Stimulated activated CD8-positive, alpha-beta memory T cell treated with anti-CD3 and anti-CD28 coated beads, Interleukin-7, amount 100 ng/mL, for 48 hours (primary cell): ENCODE results near the gene HNRNPH2.

Source experiments
- DNase-seq, 2 donors: peaks; one replicate each; pipeline ENCODE4 v3.0.0-alpha.2; 2020; ENCODE audit warnings: low read depth in 1 of 2; ENCODE audit errors: extremely low read depth in 1 of 2

The HNRNPH2 gene

GRCh38 chrX:101407748-101408531 lies at the start of gene HNRNPH2, which contains the start of gene GLA:
Gene HNRNPH2, plus strand, starts transcription at chrX:101408222. Its CDS starts 3,767 bp downstream, at chrX:101411989.
Gene GLA, minus strand, starts transcription at chrX:101407925. Its CDS starts 22 bp downstream, at chrX:101407903.
- DNase-seq = peak; percentile 64 to 80

GRCh38 chrX:101359966-101360365 lies 48.1 kb upstream of the HNRNPH2 start:
- DNase-seq = no peak

GRCh38 chrX:101360390-101360789 lies 47.6 kb upstream of the HNRNPH2 start:
- no peak for DNase-seq

- DNase-seq = no peak
Measured at GRCh38 chrX:101362116-101362515, 45.9 kb upstream of the HNRNPH2 start.

GRCh38 chrX:101362757-101363156 lies 45.3 kb upstream of the HNRNPH2 start:
- DNase-seq = no peak

- no peak for DNase-seq
Measured at GRCh38 chrX:101365301-101365795, 42.7 kb upstream of the HNRNPH2 start.

- no peak for DNase-seq
Measured at GRCh38 chrX:101368800-101369199, 39.2 kb upstream of the HNRNPH2 start.

- no peak for DNase-seq
Measured at GRCh38 chrX:101369687-101370086, 38.3 kb upstream of the HNRNPH2 start.

GRCh38 chrX:101370888-101371504 lies 37.0 kb upstream of the HNRNPH2 start:
- no peak for DNase-seq

- DNase-seq = no peak
Measured at GRCh38 chrX:101377547-101377946, 30.5 kb upstream of the HNRNPH2 start.

GRCh38 chrX:101383679-101384205 lies 24.3 kb upstream of the HNRNPH2 start:
- no peak for DNase-seq

- DNase-seq = no peak
Measured at GRCh38 chrX:101385026-101385684, 22.9 kb upstream of the HNRNPH2 start.

GRCh38 chrX:101385795-101386541 lies 22.1 kb upstream of the HNRNPH2 start, which contains the start of gene BTK:
Gene BTK, minus strand, starts transcription at chrX:101386191. Its CDS starts 10,907 bp downstream, at chrX:101375284.
- no peak for DNase-seq

GRCh38 chrX:101386542-101386885 lies 21.5 kb upstream of the HNRNPH2 start:
- no peak for DNase-seq

- DNase-seq = no peak
Measured at GRCh38 chrX:101388604-101389003, 19.4 kb upstream of the HNRNPH2 start.

- peak; percentile 62 to 78 for DNase-seq
Measured at GRCh38 chrX:101390664-101391525, 17.1 kb upstream of the HNRNPH2 start, which contains the start of gene RPL36A. Gene RPL36A, plus strand, starts transcription at chrX:101391011. Its CDS starts 33 bp downstream, at chrX:101391044.

GRCh38 chrX:101391831-101392230 lies 16.2 kb upstream of the HNRNPH2 start:
- no peak for DNase-seq

GRCh38 chrX:101393530-101394305 lies 14.3 kb upstream of the HNRNPH2 start:
- no peak for DNase-seq

GRCh38 chrX:101394372-101394771 lies 13.7 kb upstream of the HNRNPH2 start:
- DNase-seq = no peak
